ENCODE results near the gene MED13L. TPM values are rescaled to one million over a fixed set of nuclear protein-coding genes. Genes with fewer than 3 reads are reported as not detected.

The MED13L gene
- total RNA-seq, 1 donor from 2014 or later, result 179 TPM

- H3K27me3 ChIP-seq (ENCODE audit: control insufficient read depth in 3 of 3, insufficient read depth in 3 of 3, low read length in 3 of 3), result no peaks in the 10 kb centered on the region
- H3K4me3 ChIP-seq (ENCODE audit: low read length in 3 of 3), result no peak overlapping the region
- H3K9ac ChIP-seq (ENCODE audit: low read depth in 1 of 3, low read length in 3 of 3), result no peak overlapping the region
- H3K36me3 ChIP-seq (ENCODE audit: control insufficient read depth in 3 of 3, insufficient read depth in 3 of 3, low read length in 3 of 3), result no peaks in the 10 kb centered on the region
- H3K27ac ChIP-seq (ENCODE audit: low read depth, low read length), result no peak overlapping the region
- peaks cover 0 to 5% (median 2%) of the 10 kb centered on the region in 3 donors for H3K4me1 ChIP-seq (ENCODE audit: control insufficient read depth in 3 of 3, insufficient read depth in 3 of 3, low read length in 3 of 3)
- H3K9me3 ChIP-seq (ENCODE audit: control insufficient read depth in 3 of 3, low read length in 3 of 3), result no peaks in the 10 kb centered on the region
These were observed 184.7 kb downstream of the MED13L start for GRCh38 chr12:116092776-116093175.

GRCh38 chr12:116092162-116092561 lies 185.3 kb downstream of the MED13L start:
- H3K27me3 ChIP-seq (ENCODE audit: control insufficient read depth in 3 of 3, insufficient read depth in 3 of 3, low read length in 3 of 3), result no peaks in the 10 kb centered on the region
- no peak overlapping the region for H3K9ac ChIP-seq (ENCODE audit: low read depth in 1 of 3, low read length in 3 of 3)
- no peaks in the 10 kb centered on the region for H3K9me3 ChIP-seq (ENCODE audit: control insufficient read depth in 3 of 3, low read length in 3 of 3)
- no peaks in the 10 kb centered on the region for H3K36me3 ChIP-seq (ENCODE audit: control insufficient read depth in 3 of 3, insufficient read depth in 3 of 3, low read length in 3 of 3)
- peaks cover 0 to 5% (median 2%) of the 10 kb centered on the region in 3 donors for H3K4me1 ChIP-seq (ENCODE audit: control insufficient read depth in 3 of 3, insufficient read depth in 3 of 3, low read length in 3 of 3)
- H3K27ac ChIP-seq (ENCODE audit: low read depth, low read length), result no peak overlapping the region
- H3K4me3 ChIP-seq (ENCODE audit: low read length in 3 of 3), result no peak overlapping the region

GRCh38 chr12:116091579-116091978 lies 185.9 kb downstream of the MED13L start:
- H3K9ac ChIP-seq (ENCODE audit: low read depth in 1 of 3, low read length in 3 of 3), result no peak overlapping the region
- peaks cover 0 to 5% (median 2%) of the 10 kb centered on the region in 3 donors for H3K4me1 ChIP-seq (ENCODE audit: control insufficient read depth in 3 of 3, insufficient read depth in 3 of 3, low read length in 3 of 3)
- no peak overlapping the region for H3K27ac ChIP-seq (ENCODE audit: low read depth, low read length)
- no peaks in the 10 kb centered on the region for H3K27me3 ChIP-seq (ENCODE audit: control insufficient read depth in 3 of 3, insufficient read depth in 3 of 3, low read length in 3 of 3)
- no peaks in the 10 kb centered on the region for H3K9me3 ChIP-seq (ENCODE audit: control insufficient read depth in 3 of 3, low read length in 3 of 3)
- H3K4me3 ChIP-seq (ENCODE audit: low read length in 3 of 3), result no peak overlapping the region
- H3K36me3 ChIP-seq (ENCODE audit: control insufficient read depth in 3 of 3, insufficient read depth in 3 of 3, low read length in 3 of 3), result no peaks in the 10 kb centered on the region

GRCh38 chr12:116090516-116090915 lies 187.0 kb downstream of the MED13L start:
- no peak overlapping the region for H3K4me3 ChIP-seq (ENCODE audit: low read length in 3 of 3)
- no peak overlapping the region for H3K27ac ChIP-seq (ENCODE audit: low read depth, low read length)
- H3K9me3 ChIP-seq (ENCODE audit: control insufficient read depth in 3 of 3, low read length in 3 of 3), result no peaks in the 10 kb centered on the region
- no peaks in the 10 kb centered on the region for H3K36me3 ChIP-seq (ENCODE audit: control insufficient read depth in 3 of 3, insufficient read depth in 3 of 3, low read length in 3 of 3)
- peaks cover 0 to 5% (median 2%) of the 10 kb centered on the region in 3 donors for H3K4me1 ChIP-seq (ENCODE audit: control insufficient read depth in 3 of 3, insufficient read depth in 3 of 3, low read length in 3 of 3)
- H3K9ac ChIP-seq (ENCODE audit: low read depth in 1 of 3, low read length in 3 of 3), result no peak overlapping the region
- no peaks in the 10 kb centered on the region for H3K27me3 ChIP-seq (ENCODE audit: control insufficient read depth in 3 of 3, insufficient read depth in 3 of 3, low read length in 3 of 3)

- Histone ChIP-seq H3K9ac (ENCODE audit: low read depth in 1 of 3, low read length in 3 of 3) (no peak overlapping the region), H3K9me3 (ENCODE audit: control insufficient read depth in 3 of 3, low read length in 3 of 3) (no peaks in the 10 kb centered on the region), H3K4me3 (ENCODE audit: low read length in 3 of 3) (no peak overlapping the region), H3K27me3 (ENCODE audit: control insufficient read depth in 3 of 3, insufficient read depth in 3 of 3, low read length in 3 of 3) (no peaks in the 10 kb centered on the region), H3K36me3 (ENCODE audit: control insufficient read depth in 3 of 3, insufficient read depth in 3 of 3, low read length in 3 of 3) (no peaks in the 10 kb centered on the region), H3K27ac (ENCODE audit: low read depth, low read length) (no peak overlapping the region), H3K4me1 (ENCODE audit: control insufficient read depth in 3 of 3, insufficient read depth in 3 of 3, low read length in 3 of 3) (peaks cover 0 to 5% (median 4%) of the 10 kb centered on the region in 3 donors)
These were observed 188.4 kb downstream of the MED13L start for GRCh38 chr12:116089080-116089479.

GRCh38 chr12:116087962-116088361 lies 189.5 kb downstream of the MED13L start:
- no peak overlapping the region for H3K4me3 ChIP-seq (ENCODE audit: low read length in 3 of 3)
- peaks cover 0 to 5% (median 4%) of the 10 kb centered on the region in 3 donors for H3K4me1 ChIP-seq (ENCODE audit: control insufficient read depth in 3 of 3, insufficient read depth in 3 of 3, low read length in 3 of 3)
- no peaks in the 10 kb centered on the region for H3K27me3 ChIP-seq (ENCODE audit: control insufficient read depth in 3 of 3, insufficient read depth in 3 of 3, low read length in 3 of 3)
- H3K27ac ChIP-seq (ENCODE audit: low read depth, low read length), result no peak overlapping the region
- H3K9ac ChIP-seq (ENCODE audit: low read depth in 1 of 3, low read length in 3 of 3), result no peak overlapping the region
- H3K9me3 ChIP-seq (ENCODE audit: control insufficient read depth in 3 of 3, low read length in 3 of 3), result no peaks in the 10 kb centered on the region
- H3K36me3 ChIP-seq (ENCODE audit: control insufficient read depth in 3 of 3, insufficient read depth in 3 of 3, low read length in 3 of 3), result no peaks in the 10 kb centered on the region

GRCh38 chr12:116087399-116087798 lies 190.1 kb downstream of the MED13L start:
- Histone ChIP-seq H3K9me3 (ENCODE audit: control insufficient read depth in 3 of 3, low read length in 3 of 3) (no peaks in the 10 kb centered on the region), H3K27ac (ENCODE audit: low read depth, low read length) (no peak overlapping the region), H3K36me3 (ENCODE audit: control insufficient read depth in 3 of 3, insufficient read depth in 3 of 3, low read length in 3 of 3) (no peaks in the 10 kb centered on the region), H3K9ac (ENCODE audit: low read depth in 1 of 3, low read length in 3 of 3) (no peak overlapping the region), H3K27me3 (ENCODE audit: control insufficient read depth in 3 of 3, insufficient read depth in 3 of 3, low read length in 3 of 3) (no peaks in the 10 kb centered on the region), H3K4me3 (ENCODE audit: low read length in 3 of 3) (no peak overlapping the region), H3K4me1 (ENCODE audit: control insufficient read depth in 3 of 3, insufficient read depth in 3 of 3, low read length in 3 of 3) (peaks cover 0 to 5% (median 4%) of the 10 kb centered on the region in 3 donors)

- Histone ChIP-seq H3K36me3 (ENCODE audit: control insufficient read depth in 3 of 3, insufficient read depth in 3 of 3, low read length in 3 of 3) (no peaks in the 10 kb centered on the region), H3K27ac (ENCODE audit: low read depth, low read length) (no peak overlapping the region)
These were observed 197.1 kb downstream of the MED13L start for GRCh38 chr12:116080415-116080814.

GRCh38 chr12:116078396-116078795 lies 199.1 kb downstream of the MED13L start:
- H3K27ac ChIP-seq (ENCODE audit: low read depth, low read length), result no peak overlapping the region
- no peak overlapping the region for H3K9ac ChIP-seq (ENCODE audit: low read depth in 1 of 3, low read length in 3 of 3)
- H3K4me3 ChIP-seq (ENCODE audit: low read length in 3 of 3), result no peak overlapping the region
- H3K9me3 ChIP-seq (ENCODE audit: control insufficient read depth in 3 of 3, low read length in 3 of 3), result no peaks in the 10 kb centered on the region
- peaks cover 3 to 13% (median 5%) of the 10 kb centered on the region in 3 donors for H3K4me1 ChIP-seq (ENCODE audit: control insufficient read depth in 3 of 3, insufficient read depth in 3 of 3, low read length in 3 of 3)
- H3K27me3 ChIP-seq (ENCODE audit: control insufficient read depth in 3 of 3, insufficient read depth in 3 of 3, low read length in 3 of 3), result no peaks in the 10 kb centered on the region
- H3K36me3 ChIP-seq (ENCODE audit: control insufficient read depth in 3 of 3, insufficient read depth in 3 of 3, low read length in 3 of 3), result no peaks in the 10 kb centered on the region

More at GRCh38 chr12:116080415-116080814, 197.1 kb downstream of the MED13L start:
- Histone ChIP-seq H3K4me1 (ENCODE audit: control insufficient read depth in 3 of 3, insufficient read depth in 3 of 3, low read length in 3 of 3) (peaks cover 0 to 4% (median 0%) of the 10 kb centered on the region in 3 donors), H3K9me3 (ENCODE audit: control insufficient read depth in 3 of 3, low read length in 3 of 3) (no peaks in the 10 kb centered on the region), H3K27me3 (ENCODE audit: control insufficient read depth in 3 of 3, insufficient read depth in 3 of 3, low read length in 3 of 3) (no peaks in the 10 kb centered on the region), H3K4me3 (ENCODE audit: low read length in 3 of 3) (no peak overlapping the region), H3K9ac (ENCODE audit: low read depth in 1 of 3, low read length in 3 of 3) (no peak overlapping the region)

- H3K4me1 ChIP-seq (ENCODE audit: control insufficient read depth in 3 of 3, insufficient read depth in 3 of 3, low read length in 3 of 3), result peaks cover 3 to 16% (median 5%) of the 10 kb centered on the region in 3 donors
- H3K27me3 ChIP-seq (ENCODE audit: control insufficient read depth in 3 of 3, insufficient read depth in 3 of 3, low read length in 3 of 3), result no peaks in the 10 kb centered on the region
- no peak overlapping the region for H3K4me3 ChIP-seq (ENCODE audit: low read length in 3 of 3)
- H3K27ac ChIP-seq (ENCODE audit: low read depth, low read length), result no peak overlapping the region
- no peak overlapping the region for H3K9ac ChIP-seq (ENCODE audit: low read depth in 1 of 3, low read length in 3 of 3)
- no peaks in the 10 kb centered on the region for H3K36me3 ChIP-seq (ENCODE audit: control insufficient read depth in 3 of 3, insufficient read depth in 3 of 3, low read length in 3 of 3)
- no peaks in the 10 kb centered on the region for H3K9me3 ChIP-seq (ENCODE audit: control insufficient read depth in 3 of 3, low read length in 3 of 3)
These were observed 200.1 kb downstream of the MED13L start for GRCh38 chr12:116077431-116077830.

All from skeletal muscle tissue (tissue), 4 donors.